GM21619 (cell line): ENCODE results near the gene MOGAT2.
"Not testable (repeated sequence)": the region's sequence is repeated elsewhere in the genome, so short reads cannot be mapped to it uniquely, and the experiment has no call there.

Experiments
- ATAC-seq: cut with Tn5 transposase; IDR thresholded peaks from one replicate; pipeline ENCODE4 v1.9.1; 2021; ENCODE audit not compliant: unreplicated experiment

MOGAT2 gene

GRCh38 chr11:75717608-75718418, at the start of gene MOGAT2:
MOGAT2 (plus strand) TSS chr11:75717838; CDS start chr11:75717889, 51 bp downstream.
- ATAC-seq, result no peak

- ATAC-seq, result no peak
Measured at GRCh38 chr11:75668451-75669297, 49.0 kb upstream of the MOGAT2 start, which contains the start of gene MAP6. MAP6 (minus strand) TSS chr11:75669038; CDS start chr11:75668369, 669 bp downstream.

GRCh38 chr11:75673977-75674582, 43.6 kb upstream of the MOGAT2 start:
- no peak for ATAC-seq

DNA sequence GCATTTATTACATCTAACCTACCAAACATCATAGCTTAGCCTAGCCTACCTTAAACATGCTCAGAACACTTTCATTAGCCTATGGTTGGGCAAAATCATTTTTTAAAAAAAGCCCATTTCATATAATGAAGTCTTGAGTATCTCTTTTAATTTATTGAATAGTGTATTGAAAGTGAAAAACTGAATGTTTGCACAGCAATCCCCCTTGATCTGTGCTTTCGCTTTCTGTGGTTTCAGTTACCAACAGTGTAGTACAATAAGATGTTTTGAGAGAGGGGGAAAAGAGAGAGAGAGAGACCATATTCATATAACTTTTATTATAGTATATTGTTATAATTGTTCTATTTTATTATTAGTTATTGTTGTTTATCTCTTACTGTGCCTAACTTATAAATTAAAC, 40.4 kb upstream of the MOGAT2 start:
- peak; percentile 57 for ATAC-seq

- ATAC-seq, result no peak
Measured at GRCh38 chr11:75677909-75678308, 39.7 kb upstream of the MOGAT2 start.

GRCh38 chr11:75678620-75679259, 38.9 kb upstream of the MOGAT2 start:
- ATAC-seq, result no peak

GRCh38 chr11:75679566-75679965, 38.1 kb upstream of the MOGAT2 start:
- no peak for ATAC-seq

GRCh38 chr11:75683856-75684255, 33.8 kb upstream of the MOGAT2 start:
- not testable (repeated sequence) for ATAC-seq

GRCh38 chr11:75689863-75690609, 27.6 kb upstream of the MOGAT2 start:
- peak; percentile 59 for ATAC-seq

- no peak for ATAC-seq
Measured at GRCh38 chr11:75691804-75692203, 25.8 kb upstream of the MOGAT2 start.

DNA sequence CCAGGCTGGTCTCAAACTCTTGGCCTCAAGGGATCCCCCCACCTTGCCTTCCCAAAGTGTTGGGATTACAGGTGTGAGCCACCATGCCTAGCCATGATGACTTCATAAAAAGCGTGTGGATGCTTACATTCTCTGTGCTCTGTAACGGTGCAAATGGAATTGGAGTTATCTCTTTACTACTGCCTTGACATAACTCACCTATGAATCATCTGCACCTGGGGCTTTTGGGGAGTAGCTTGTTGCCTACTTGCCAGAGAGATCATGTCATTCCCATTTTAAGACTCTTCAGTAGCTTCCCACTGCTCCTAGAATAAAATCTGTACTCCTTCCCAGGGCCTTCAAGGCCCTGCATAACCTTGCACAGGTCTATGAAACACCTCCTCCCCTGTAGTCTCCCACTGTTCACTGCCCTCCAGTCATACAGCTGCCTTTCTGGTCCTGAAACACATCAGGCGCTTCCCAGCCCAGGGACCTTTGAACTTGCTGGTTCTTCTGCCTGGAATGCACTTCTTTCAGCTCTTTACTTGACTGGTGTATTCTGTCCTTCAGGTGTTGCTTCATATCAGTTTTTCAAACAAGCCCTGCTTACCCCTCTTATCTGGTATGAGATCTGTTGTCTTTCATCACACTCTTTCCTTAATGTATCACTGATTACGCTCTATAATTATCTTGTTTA, 19.6 kb upstream of the MOGAT2 start:
- ATAC-seq, result no peak

DNA sequence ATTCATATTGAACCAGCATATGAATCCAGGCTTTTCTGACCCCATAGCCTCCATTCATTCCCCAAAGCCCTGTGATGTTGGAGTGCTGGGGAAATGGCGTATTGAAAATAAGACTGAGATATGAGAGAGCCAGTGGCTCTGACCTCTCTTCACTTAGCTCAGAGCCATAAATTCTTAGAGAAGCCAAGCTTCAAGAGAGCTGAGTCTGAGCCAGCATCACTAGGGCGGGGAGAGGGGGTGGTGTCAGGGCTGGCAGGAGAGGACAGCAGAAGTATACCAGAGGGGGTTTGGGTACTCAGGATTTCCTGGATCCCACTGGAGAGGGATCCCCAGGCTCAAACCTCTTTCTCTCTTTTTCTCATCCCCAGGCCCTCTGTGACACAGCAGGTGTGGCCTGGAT, 16.7 kb upstream of the MOGAT2 start:
- ATAC-seq, result no peak

- ATAC-seq, result no peak
Measured at GRCh38 chr11:75703695-75704237, 13.9 kb upstream of the MOGAT2 start.

- ATAC-seq, result no peak
Measured at GRCh38 chr11:75705541-75705940, 12.1 kb upstream of the MOGAT2 start.

GRCh38 chr11:75706260-75706729, 11.3 kb upstream of the MOGAT2 start:
- ATAC-seq, result peak; percentile 66

- no peak for ATAC-seq
Measured at GRCh38 chr11:75714211-75714610, 3.4 kb upstream of the MOGAT2 start.

- no peak for ATAC-seq
Measured at GRCh38 chr11:75715688-75716087, 1.9 kb upstream of the MOGAT2 start.

DNA sequence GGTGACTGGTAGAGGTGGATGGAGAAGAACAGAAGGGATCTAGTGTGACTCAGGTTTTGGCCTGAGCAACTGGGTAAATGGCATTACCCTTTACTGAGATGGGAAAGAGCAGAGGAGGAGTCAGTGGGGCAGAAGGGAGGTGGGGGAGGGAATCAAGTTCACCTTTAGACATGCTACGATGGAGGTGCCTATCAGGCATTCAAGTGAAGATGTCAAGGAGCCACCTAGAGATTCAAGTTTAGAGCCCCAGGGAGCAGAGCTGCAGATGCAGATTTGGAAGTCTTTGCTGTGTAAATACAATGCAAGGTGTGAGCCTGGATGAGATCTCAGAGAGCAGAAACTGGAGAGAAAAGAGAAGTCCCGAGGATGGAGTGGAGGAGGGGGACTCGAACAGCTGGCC, 979 bp upstream of the MOGAT2 start:
- ATAC-seq, result no peak
